GM12864 (cell line): ENCODE results near the gene PDIA4.
A peak's percentile ranks its signal among the peaks of the same experiment; 100 is the strongest.

Source experiments
- DNase-seq: peaks from one replicate; pipeline ENCODE4 v3.0.0-alpha.2; 2011; ENCODE audit warnings: low read depth
- H3K4me3 ChIP-seq: 2 replicates; pipeline ENCODE4 v1.5.1; 2011; ENCODE audit warnings: mild to moderate bottlenecking, low read depth, low read length, control low read depth
- CTCF ChIP-seq: IDR thresholded peaks from 2 replicates; pipeline ENCODE4 v1.5.1; 2011; ENCODE audit warnings: low read depth, mild to moderate bottlenecking, moderate library complexity, low read length, control low read depth, inconsistent platforms; ENCODE audit errors: missing control alignments

Gene PDIA4

GRCh38 chr7:148993193-148993592, 35.1 kb downstream of the PDIA4 start:
- H3K4me3 ChIP-seq, result no peak overlapping the region
- no peak for DNase-seq
- TF ChIP-seq CTCF, result no peak

GRCh38 chr7:148991536-148991935, 36.8 kb downstream of the PDIA4 start:
- no peak for TF ChIP-seq CTCF
- DNase-seq, result no peak

GRCh38 chr7:148987751-148988512, 40.4 kb downstream of the PDIA4 start:
- DNase-seq, result no peak
- peak overlapping the region; percentile 87 for H3K4me3 ChIP-seq
- no peak for TF ChIP-seq CTCF

More at GRCh38 chr7:148991536-148991935, 36.8 kb downstream of the PDIA4 start:
- no peak overlapping the region for H3K4me3 ChIP-seq

- H3K4me3 ChIP-seq, result peak overlapping the region; percentile 87
- peak; percentile 81 for DNase-seq
Observed at GRCh38 chr7:148987010-148987750, 41.1 kb downstream of the PDIA4 start.

GRCh38 chr7:148986742-148987009, 41.6 kb downstream of the PDIA4 start:
- peak overlapping the region; percentile 26 for H3K4me3 ChIP-seq
- DNase-seq, result no peak
- no peak for TF ChIP-seq CTCF

More at GRCh38 chr7:148987010-148987750, 41.1 kb downstream of the PDIA4 start:
- TF ChIP-seq CTCF, result no peak

- peak overlapping the region; percentile 56 for H3K4me3 ChIP-seq
- DNase-seq, result no peak
- TF ChIP-seq CTCF, result no peak
Observed at GRCh38 chr7:148983200-148984146, 44.8 kb downstream of the PDIA4 start.
